ENCODE results near the gene KREMEN2.

The KREMEN2 gene

DNA sequence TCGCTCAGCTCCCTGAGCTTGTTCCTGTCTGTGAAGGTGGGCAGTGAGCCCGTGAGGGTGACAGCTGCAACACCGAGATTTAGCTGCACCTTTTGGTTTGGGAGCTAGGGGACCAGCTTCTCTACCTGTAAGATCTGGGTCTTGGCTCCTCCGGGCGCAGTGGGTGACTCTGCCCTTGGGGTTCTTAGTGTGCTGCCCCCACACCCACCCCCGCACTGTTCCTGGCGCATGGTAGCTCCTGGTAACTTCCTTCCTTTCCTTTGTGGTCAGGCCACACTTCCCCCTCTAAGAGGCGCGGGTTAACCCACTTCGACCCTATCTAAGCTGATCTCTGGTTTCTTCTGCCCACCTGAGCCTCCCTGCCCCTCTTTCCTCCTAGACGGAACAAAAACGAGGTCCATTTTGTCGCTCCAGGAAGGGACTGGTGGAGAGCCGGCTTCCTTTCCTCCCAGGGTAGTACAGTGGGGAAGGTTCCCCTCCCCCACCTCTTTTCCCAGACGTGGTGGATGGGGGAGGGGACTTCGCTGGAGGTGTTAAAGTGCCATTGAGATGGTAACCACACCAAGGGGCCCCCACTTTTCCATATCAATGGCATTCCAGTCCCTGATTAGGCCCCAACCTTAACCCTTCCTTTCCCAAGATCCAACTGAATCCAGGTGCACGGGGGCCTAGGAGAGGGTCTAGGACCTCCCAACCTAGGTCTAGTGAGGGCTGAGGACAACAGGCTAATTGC, 44.0 kb downstream of the KREMEN2 start:
- DNase-seq = no peak

- DNase-seq = no peak
These were observed 44.6 kb downstream of the KREMEN2 start for GRCh38 chr16:3008690-3009037.

DNA sequence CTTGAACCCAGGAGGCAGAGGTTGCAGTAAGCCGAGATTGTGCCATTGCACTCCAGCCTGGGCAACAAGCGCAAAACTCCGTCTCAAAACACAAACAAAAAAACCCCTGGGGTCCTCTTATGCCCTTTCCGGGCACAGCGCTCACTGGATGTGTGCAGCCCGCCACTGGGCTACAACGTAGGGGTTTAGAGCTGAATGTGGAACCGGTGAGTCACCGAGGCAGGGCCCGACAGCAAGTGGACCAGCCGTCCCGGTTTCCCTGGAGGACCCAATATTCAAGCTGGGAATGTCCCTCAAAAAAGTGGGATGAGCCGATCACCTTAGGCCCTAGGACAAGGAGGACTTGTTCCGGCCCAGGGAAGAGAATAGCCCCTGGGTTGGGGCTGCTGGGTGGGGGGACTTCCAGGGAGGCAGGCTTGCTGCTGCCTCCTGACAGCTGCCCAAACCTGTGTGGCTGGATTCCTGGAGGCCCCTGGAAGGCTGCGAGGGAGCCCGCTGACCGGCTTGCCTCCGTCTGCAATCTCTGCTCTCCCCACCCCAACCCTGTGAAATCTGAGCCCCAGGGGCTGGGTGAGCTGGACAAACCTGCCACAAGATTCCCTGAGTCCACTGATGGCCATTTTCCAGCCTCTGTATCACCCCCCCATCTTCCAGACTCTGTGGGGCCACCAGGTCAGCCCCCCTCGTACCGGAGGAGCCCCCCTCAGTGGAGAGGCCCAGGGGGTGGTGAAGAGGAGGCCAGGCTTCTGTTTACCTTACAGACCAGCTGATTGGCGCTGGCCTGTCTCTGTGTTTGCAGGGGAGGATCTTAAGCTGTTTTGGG, 45.7 kb downstream of the KREMEN2 start:
- no peak for DNase-seq

DNA sequence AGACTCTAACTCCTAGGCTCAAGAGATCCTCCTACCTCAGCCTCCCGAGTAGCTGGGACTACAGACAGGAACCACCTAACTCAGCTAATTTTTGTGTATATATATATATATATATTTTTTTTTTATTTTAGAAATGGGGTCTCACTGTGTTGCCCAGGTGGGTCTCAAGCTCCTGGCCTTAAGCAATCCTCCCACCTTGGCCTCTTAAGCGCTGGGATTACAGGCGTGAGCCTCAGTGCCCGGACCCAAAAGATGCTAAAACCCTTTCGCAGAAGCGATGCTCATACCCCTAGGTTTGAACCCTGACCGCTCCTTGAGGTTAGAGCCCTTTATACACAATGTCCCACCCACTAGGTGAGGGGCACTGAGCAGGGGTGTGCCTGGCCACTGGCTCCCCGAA, 46.4 kb downstream of the KREMEN2 start:
- no peak for DNase-seq

DNA sequence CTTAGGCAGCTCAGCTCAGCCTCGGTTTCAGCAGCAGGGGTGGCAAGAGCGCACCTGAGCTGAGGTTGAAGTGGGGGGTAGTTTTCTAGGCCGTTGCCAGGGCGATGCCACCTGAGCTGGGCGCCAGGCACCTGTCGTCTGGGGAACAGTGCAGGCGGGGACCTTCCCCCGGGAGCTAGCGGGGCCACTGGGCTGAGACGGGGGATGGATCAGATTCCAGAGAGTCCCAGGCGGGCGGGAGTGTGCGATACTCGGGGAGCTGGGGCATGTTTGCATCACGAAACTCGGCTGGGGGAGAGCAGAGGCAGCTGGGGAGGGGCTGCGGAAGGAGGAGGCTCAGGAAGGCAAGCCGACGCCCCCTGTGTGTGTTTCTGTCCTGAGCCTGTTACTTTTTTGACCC, 48.2 kb downstream of the KREMEN2 start:
- DNase-seq = no peak

DNA sequence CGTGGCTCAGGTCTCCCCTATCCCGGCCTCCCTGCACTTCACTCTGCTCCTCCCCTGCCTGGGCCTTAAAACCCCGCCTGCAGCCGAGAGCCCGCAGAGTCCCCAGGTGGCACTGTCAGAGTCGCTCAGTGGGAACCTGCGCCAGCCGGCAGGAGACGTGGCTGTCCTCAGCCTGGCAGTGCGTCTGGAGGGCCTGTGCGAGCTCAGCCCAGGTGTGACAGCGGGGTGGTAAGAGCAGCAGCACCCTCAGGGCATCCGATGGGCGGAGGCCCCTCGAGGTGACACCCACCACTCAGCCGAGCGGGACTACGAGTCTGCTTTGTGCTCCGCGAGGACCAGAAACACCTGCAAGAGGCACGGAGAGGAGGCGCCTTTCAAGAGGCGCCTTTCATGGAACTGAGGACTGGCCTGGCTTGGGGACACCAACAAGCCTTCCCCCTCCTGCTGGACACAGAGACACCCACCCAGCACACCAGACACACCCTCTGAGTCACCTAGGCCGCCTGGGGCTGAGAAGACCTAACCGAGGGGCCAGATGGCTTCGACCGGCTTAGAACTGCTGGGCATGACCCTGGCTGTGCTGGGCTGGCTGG, 48.8 kb downstream of the KREMEN2 start, which contains the start of gene CLDN9:
Gene CLDN9 (plus strand): TSS at position 96 of the 593 bp plus-strand sequence. CDS start 440 bp downstream, at position 536.
- no peak for DNase-seq

GRCh38 chr16:3013491-3013951, 49.4 kb downstream of the KREMEN2 start:
- DNase-seq = no peak

DNA sequence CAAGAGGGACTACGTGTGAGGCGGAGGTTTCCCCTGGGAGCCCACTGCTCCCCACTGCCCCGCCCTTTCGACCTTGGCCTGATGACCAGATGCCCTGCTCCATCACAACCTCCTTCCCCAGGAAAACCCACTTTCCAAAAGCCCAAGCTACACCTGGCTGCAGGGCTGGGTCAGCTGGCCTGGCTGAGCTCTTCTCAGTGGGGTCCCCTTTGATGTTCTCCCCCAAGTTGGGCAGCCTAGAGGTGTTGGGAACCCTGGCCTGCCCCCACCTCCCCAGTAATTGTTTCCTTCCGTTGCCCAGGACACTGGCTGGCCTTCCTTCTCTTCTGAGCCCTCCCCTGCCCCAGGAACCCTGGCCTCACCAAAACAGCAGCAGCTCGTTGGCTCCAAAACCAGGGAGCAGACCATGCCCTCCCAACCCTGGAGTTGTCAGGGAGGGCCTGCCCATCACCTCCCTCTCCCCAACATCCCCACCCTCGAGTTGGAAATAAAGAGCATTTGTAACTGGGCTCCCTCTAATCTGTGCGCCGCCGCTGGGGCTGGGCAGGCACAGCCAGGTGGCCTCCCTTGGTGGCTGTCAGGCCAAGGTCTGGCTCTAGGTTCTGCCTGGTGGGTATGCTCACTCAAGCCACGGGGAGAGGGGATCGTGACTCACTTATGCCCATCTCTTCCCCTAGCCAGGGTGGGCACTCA, 50.1 kb downstream of the KREMEN2 start:
- no peak for DNase-seq

GRCh38 chr16:3014971-3015370, 50.9 kb downstream of the KREMEN2 start:
- DNase-seq = no peak

DNA sequence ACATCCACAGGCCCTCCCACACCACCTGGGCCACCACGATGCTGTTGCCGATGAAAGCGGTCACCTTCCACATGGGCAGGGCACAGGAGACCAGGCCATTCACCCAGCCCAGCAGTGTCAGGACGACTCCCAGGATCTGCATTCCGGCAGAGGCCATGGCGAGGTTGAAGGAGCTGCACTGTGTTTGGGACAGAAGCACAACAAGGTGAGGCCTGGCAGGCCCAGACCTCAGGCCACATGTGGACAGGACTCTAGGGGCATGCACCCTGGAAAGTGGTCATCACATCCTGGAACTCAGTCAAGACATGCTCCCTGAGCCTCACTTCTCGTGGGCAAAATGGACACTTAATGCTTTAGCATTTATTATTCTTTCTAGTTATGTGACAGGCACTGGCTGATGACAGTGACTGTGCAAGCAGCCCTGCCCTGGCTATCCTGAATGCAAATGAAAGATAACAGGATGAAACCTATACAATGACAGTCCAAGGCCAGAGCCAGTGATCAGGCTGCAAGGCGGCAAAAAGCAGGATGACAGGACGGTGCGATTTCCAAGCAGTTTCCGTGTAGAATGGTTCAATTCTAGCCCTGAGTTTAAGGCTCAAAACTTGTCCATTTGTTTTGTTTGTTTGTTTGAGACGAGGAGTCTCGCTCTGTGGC, 51.9 kb downstream of the KREMEN2 start:
- DNase-seq = no peak

- no peak for DNase-seq
These were observed 53.3 kb downstream of the KREMEN2 start for GRCh38 chr16:3017344-3017743.
